ENCODE results near the gene MYH9. TPM values are rescaled to one million over a fixed set of nuclear protein-coding genes. Genes with fewer than 3 reads are reported as not detected.
A peak's percentile ranks its signal among the peaks of the same experiment; 100 is the strongest.

MYH9 gene
- total RNA-seq, 1 experiment from 2014 or later, result 653 TPM

DNA sequence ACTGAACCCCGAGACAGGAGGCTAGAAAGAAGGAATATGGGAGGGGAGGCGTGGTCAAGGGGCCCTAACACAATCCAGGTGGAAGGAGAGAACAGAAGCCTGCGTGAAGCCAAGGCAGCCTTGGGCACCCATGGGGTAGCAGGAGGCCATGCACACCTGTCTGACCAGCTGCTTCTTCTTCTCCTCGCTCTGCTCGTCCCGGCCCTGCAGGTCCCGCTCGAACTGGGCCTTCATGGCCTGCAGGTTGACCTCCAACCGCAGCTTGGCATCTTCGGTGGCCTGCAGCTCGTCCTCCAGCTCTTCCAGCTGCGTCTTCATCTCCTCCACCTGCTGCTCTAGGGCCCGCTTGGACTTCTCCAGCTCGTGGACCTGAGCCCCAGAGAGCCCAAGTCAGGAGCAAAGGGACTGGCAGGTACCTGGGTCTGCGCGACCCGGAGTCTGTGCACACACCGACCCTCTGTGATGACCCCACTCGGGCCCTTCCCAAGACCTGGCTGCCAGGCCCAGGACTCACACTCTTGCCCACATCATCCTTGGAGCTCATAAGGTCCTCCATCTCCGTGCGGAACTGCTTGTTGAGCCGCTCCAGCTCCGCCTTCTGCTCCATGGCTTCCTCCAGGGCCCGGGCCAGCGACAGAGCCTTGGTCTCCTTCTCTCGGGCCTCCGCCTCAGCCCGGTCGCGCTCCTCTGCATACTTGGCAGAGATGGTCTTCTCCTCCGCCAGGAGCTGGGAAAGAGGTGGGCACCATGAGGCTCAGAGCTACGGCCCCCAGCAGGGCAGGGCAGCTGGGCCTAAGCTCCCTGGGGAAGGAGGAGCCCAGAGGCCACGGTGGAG lies 99.0 kb downstream of the MYH9 start:
- Mint-ChIP-seq H3K27ac (ENCODE audit: low read depth, unreplicated experiment) (peak overlapping the region; percentile 19), H3K27me3 (ENCODE audit: insufficient read depth, unreplicated experiment) (no peaks in the 10 kb centered on the region), H3K4me3 (ENCODE audit: unreplicated experiment) (no peak overlapping the region), H3K4me1 (ENCODE audit: insufficient read depth, unreplicated experiment) (no peaks in the 10 kb centered on the region), H3K36me3 (ENCODE audit: insufficient read depth, unreplicated experiment) (peaks cover 94% of the 10 kb centered on the region), H3K9me3 (ENCODE audit: unreplicated experiment) (no peaks in the 10 kb centered on the region)
- ChIA-PET CTCF (interaction anchor here (0.6 to 3.5 kb wide), 6 partner anchors 9 to 752 kb away, joined by 3 to 18 read pairs (median 6); no protein-coding TSS in a partner anchor), POLR2A (no interaction called here)
- DNase-seq (ENCODE audit: unreplicated experiment), result no peak
- BruUV-seq (replicated peaks), result TSS peak; percentile 86
- intact Hi-C loops (cut with micrococcal nuclease), result no loop called here
- TF ChIP-seq, protein P1, sequence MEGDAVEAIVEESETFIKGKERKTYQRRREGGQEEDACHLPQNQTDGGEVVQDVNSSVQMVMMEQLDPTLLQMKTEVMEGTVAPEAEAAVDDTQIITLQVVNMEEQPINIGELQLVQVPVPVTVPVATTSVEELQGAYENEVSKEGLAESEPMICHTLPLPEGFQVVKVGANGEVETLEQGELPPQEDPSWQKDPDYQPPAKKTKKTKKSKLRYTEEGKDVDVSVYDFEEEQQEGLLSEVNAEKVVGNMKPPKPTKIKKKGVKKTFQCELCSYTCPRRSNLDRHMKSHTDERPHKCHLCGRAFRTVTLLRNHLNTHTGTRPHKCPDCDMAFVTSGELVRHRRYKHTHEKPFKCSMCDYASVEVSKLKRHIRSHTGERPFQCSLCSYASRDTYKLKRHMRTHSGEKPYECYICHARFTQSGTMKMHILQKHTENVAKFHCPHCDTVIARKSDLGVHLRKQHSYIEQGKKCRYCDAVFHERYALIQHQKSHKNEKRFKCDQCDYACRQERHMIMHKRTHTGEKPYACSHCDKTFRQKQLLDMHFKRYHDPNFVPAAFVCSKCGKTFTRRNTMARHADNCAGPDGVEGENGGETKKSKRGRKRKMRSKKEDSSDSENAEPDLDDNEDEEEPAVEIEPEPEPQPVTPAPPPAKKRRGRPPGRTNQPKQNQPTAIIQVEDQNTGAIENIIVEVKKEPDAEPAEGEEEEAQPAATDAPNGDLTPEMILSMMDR (IDR thresholded peaks at IDR 0.05; ENCODE audit: unreplicated experiment), result no peak

DNA sequence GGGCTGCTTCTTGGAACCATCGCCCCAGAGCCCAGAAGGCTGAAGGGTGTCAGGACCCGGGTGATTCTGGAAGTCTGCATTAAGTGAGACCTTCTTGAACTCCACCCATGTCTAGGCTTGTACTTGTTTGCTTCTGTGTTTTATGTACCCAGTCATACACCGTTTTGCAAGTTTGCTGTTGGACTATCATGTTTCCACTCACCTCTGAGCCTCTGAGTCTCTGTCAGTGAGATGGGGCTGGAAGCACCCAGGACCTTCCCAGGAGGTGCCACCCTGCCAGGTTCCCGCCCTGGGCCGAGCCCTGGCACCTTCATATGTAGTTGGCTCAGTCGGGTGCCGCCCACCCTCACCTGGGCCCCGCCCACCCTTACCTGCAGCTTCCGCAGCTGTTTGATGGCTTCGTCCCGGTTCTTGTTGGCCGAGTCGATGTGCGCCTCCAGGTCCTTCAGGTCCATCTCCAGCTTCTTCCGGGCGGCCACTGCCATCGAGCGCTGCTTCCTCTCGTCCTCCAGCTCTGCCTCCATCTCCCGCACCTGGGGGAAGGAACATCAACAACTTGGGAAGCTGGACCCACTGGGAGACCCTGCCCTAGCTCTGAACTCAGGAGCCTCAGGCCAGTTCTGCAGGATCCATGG lies 99.8 kb downstream of the MYH9 start:
- Mint-ChIP-seq H3K9me3 (ENCODE audit: unreplicated experiment) (no peaks in the 10 kb centered on the region), H3K27me3 (ENCODE audit: insufficient read depth, unreplicated experiment) (no peaks in the 10 kb centered on the region), H3K27ac (ENCODE audit: low read depth, unreplicated experiment) (no peak overlapping the region), H3K36me3 (ENCODE audit: insufficient read depth, unreplicated experiment) (peaks cover 94% of the 10 kb centered on the region), H3K4me1 (ENCODE audit: insufficient read depth, unreplicated experiment) (no peaks in the 10 kb centered on the region), H3K4me3 (ENCODE audit: unreplicated experiment) (no peak overlapping the region)
- ChIA-PET POLR2A (interaction anchor here (0.7 kb wide), 1 partner anchor 91 kb away, joined by 3 read pairs; no protein-coding TSS in a partner anchor), CTCF (interaction anchor here (0.6 to 3.5 kb wide), 8 partner anchors 9 to 371 kb away, joined by 3 to 18 read pairs (median 4); partner anchors contain the start of gene APOL2)
- intact Hi-C loops (cut with micrococcal nuclease), result no loop called here
- BruUV-seq (replicated peaks), result no TSS peak
- DNase-seq (ENCODE audit: unreplicated experiment), result no peak
- TF ChIP-seq, protein P1 (IDR thresholded peaks at IDR 0.05; ENCODE audit: unreplicated experiment), result no peak

DNA sequence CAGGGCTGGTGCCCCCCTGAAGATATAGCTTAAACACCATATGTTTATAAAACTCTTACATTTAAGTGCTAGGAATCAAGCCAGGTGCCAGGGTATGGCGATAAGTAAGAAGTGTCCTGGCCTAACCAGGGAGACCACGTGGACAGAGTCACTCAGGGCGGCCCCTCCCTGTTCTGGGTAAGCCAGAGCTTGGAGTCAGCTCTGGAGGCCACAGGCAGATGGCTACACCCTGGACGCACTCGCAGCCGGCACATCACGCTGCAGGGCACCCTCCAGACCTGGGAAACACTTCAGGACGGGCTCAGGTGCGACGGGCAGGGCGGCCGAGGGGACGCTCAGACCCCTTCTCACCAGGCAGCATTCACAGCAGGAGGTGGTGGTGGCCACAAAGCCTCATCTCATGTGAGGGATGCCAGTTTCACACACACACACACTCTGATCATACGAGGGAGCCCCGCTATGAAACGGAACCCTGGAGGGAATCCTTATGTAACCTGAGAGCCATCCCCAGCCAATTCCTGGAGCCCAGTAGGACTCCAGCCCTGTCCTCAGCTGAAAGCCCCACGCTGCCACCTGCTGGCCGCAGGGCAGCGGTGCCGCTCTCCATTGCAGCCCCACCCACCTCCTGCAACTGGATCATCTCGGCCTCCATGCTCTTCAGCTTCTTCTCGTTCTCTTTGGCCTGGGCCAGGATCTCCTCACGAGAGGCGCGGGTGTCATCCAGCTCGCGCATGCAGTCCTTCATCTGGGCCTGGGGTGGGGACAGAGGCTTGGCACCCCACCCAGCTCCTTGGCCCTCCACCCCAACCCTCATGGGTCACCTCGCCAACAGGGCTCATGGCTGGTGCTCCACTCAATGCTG lies 101.4 kb downstream of the MYH9 start:
- CTCF ChIA-PET, result interaction anchor here (0.6 to 3.5 kb wide), 22 partner anchors 8 to 1170 kb away, joined by 3 to 18 read pairs (median 4); partner anchors contain the start of gene APOL2
- DNase-seq (ENCODE audit: unreplicated experiment), result peak; percentile 68
- H3K9me3 Mint-ChIP-seq (ENCODE audit: unreplicated experiment), result no peaks in the 10 kb centered on the region
- POLR2A ChIA-PET, result interaction anchor here (1.0 to 1.4 kb wide), 3 partner anchors 9 to 194 kb away, joined by 3 read pairs; no protein-coding TSS in a partner anchor
- H3K4me3 Mint-ChIP-seq (ENCODE audit: unreplicated experiment), result no peak overlapping the region
- TF ChIP-seq, protein P1 (IDR thresholded peaks at IDR 0.05; ENCODE audit: unreplicated experiment), result peak; percentile 89
- H3K4me1 Mint-ChIP-seq (ENCODE audit: insufficient read depth, unreplicated experiment), result no peaks in the 10 kb centered on the region
- H3K27me3 Mint-ChIP-seq (ENCODE audit: insufficient read depth, unreplicated experiment), result no peaks in the 10 kb centered on the region
- no TSS peak for BruUV-seq (replicated peaks)
- intact Hi-C loops (cut with micrococcal nuclease), result no loop called here
- H3K27ac Mint-ChIP-seq (ENCODE audit: low read depth, unreplicated experiment), result no peak overlapping the region
- peaks cover 94% of the 10 kb centered on the region for H3K36me3 Mint-ChIP-seq (ENCODE audit: insufficient read depth, unreplicated experiment)

All from MCF 10A (cell line).